Fibroblast of lung (primary cell): ENCODE data around the gene SRSF9. TPM values are rescaled to one million over a fixed set of nuclear protein-coding genes. Genes with fewer than 3 reads are reported as not detected.

ENCODE experiments used
- DNase-seq, 2 donors: peaks; one replicate each; pipeline versions ENCODE4 v3.0.0 to v3.0.0-alpha.2; 2010; ENCODE audit warnings: low read depth in 2 of 2
- H2AFZ ChIP-seq: 2 replicates; pipeline ENCODE4 v1.5.1; 2012; ENCODE audit warnings: low read length, control low read depth, inconsistent platforms
- H3K27ac ChIP-seq: 2 replicates; pipeline ENCODE4 v1.5.1; 2011; ENCODE audit warnings: low read length, control low read depth; ENCODE audit not compliant: insufficient read depth
- H3K27me3 ChIP-seq: 2 replicates; pipeline ENCODE4 v1.5.1; 2011; ENCODE audit warnings: mild to moderate bottlenecking, low read length; ENCODE audit not compliant: control insufficient read depth, insufficient read depth
- H3K36me3 ChIP-seq: 2 replicates; pipeline ENCODE4 v1.5.1; 2011; ENCODE audit warnings: low read length; ENCODE audit not compliant: control insufficient read depth, insufficient read depth
- H3K4me1 ChIP-seq: 2 replicates; pipeline ENCODE4 v1.5.1; 2011; ENCODE audit warnings: low read length; ENCODE audit not compliant: control insufficient read depth, insufficient read depth; ENCODE audit errors: extremely low read depth
- H3K4me2 ChIP-seq: 2 replicates; pipeline ENCODE4 v1.5.1; 2011; ENCODE audit warnings: low read length, control low read depth; ENCODE audit not compliant: insufficient read depth; ENCODE audit errors: extremely low read depth
- H3K4me3 ChIP-seq, 4 experiments: fragments of 200-600 bp in 1 of 4; sonication (generic) in 1 of 4; replicated peaks in 1 of 4; 2 replicates each; pipeline ENCODE4 v1.5.1; 2011 to 2016; ENCODE audit warnings: low read length in 4 of 4, low read depth in 3 of 4, mild to moderate bottlenecking in 3 of 4, control low read depth in 2 of 4, inconsistent platforms in 1 of 4, mixed read lengths in 1 of 4; ENCODE audit not compliant: insufficient read depth in 1 of 4; ENCODE audit errors: control extremely low read depth in 1 of 4
- H3K79me2 ChIP-seq: 2 replicates; pipeline ENCODE4 v1.5.1; 2012; ENCODE audit warnings: mild to moderate bottlenecking, low read length, inconsistent platforms; ENCODE audit not compliant: control insufficient read depth, insufficient read depth
- H3K9ac ChIP-seq: 2 replicates; pipeline ENCODE4 v1.5.1; 2011; ENCODE audit warnings: mild to moderate bottlenecking, low read length, control low read depth; ENCODE audit not compliant: insufficient read depth
- H3K9me3 ChIP-seq: 2 replicates; pipeline ENCODE4 v1.5.1; 2012; ENCODE audit warnings: low read depth, low read length; ENCODE audit not compliant: control insufficient read depth, insufficient read depth
- H4K20me1 ChIP-seq: 2 replicates; pipeline ENCODE4 v1.5.1; 2011; ENCODE audit warnings: low read length; ENCODE audit not compliant: control insufficient read depth, insufficient read depth; ENCODE audit errors: extremely low read depth
- CTCF ChIP-seq, 2 donors: IDR thresholded peaks in 1 of 2; conservative IDR thresholded peaks in 1 of 2; 1 replicate in 1 of 2; 2 replicates in 1 of 2; pipeline ENCODE4 v1.5.1; 2011 to 2012; ENCODE audit warnings: low read length in 2 of 2, control low read depth in 1 of 2, inconsistent platforms in 1 of 2, low read depth in 1 of 2, mild to moderate bottlenecking in 1 of 2
- EZH2 ChIP-seq: IDR thresholded peaks from 2 replicates; pipeline ENCODE4 v1.5.1; 2012; ENCODE audit warnings: low read length, control low read depth, mild to moderate bottlenecking; ENCODE audit errors: missing control alignments
- polyA plus RNA-seq, 2 donors: library from polyadenylated mRNA; depleted of rRNA in 1 of 2; stranded (reverse) in 1 of 2; unstranded in 1 of 2; fragments of >200 nt; gene quantifications; 2 replicates each; pipeline ENCODE4 v1.2.1, GENCODE V29; 2011 to 2012; ENCODE audit warnings: missing spikeins in 1 of 2
- total RNA-seq: library from RNA; depleted of rRNA; stranded (reverse); fragments of >200 nt; gene quantifications from 2 replicates; pipeline ENCODE4 v1.2.1, GENCODE V29; 2014

SRSF9 gene
- total and polyA plus RNA-seq, 2 donors (not counting 1 experiment from before 2014, with no cell fraction given), result 150 to 188 TPM

GRCh38 chr12:120421701-120422100, 47.8 kb downstream of the SRSF9 start:
- H3K9ac ChIP-seq, result no peak overlapping the region
- TF ChIP-seq EZH2, result no peak
- no peak overlapping the region for H3K4me3 ChIP-seq
- H2AFZ ChIP-seq, result no peak overlapping the region
- H3K27me3 ChIP-seq, result peaks cover 4% of the 10 kb centered on the region
- DNase-seq, result no peak
- no peaks in the 10 kb centered on the region for H3K36me3 ChIP-seq
- H3K27ac ChIP-seq, result no peak overlapping the region
- no peaks in the 10 kb centered on the region for H4K20me1 ChIP-seq
- H3K9me3 ChIP-seq, result no peaks in the 10 kb centered on the region
- H3K79me2 ChIP-seq, result no peaks in the 10 kb centered on the region
- no peaks in the 10 kb centered on the region for H3K4me1 ChIP-seq
- H3K4me2 ChIP-seq, result no peak overlapping the region

GRCh38 chr12:120417917-120418580, 51.5 kb downstream of the SRSF9 start:
- Histone ChIP-seq H3K4me3 (no peak overlapping the region), H3K4me1 (no peaks in the 10 kb centered on the region), H3K4me2 (no peak overlapping the region), H4K20me1 (no peaks in the 10 kb centered on the region), H3K27ac (no peak overlapping the region), H2AFZ (no peak overlapping the region), H3K9ac (no peak overlapping the region), H3K79me2 (no peaks in the 10 kb centered on the region), H3K27me3 (peaks cover 2% of the 10 kb centered on the region), H3K36me3 (no peaks in the 10 kb centered on the region), H3K9me3 (no peaks in the 10 kb centered on the region)
- TF ChIP-seq EZH2 (no peak), CTCF (conservative IDR thresholded peaks at IDR 0.05 in 1 of 2, IDR thresholded peaks at IDR 0.05 in 1 of 2; ENCODE audit: low read depth in 1 of 2, low read length in 2 of 2) (no peak)
- no peak for DNase-seq

DNA sequence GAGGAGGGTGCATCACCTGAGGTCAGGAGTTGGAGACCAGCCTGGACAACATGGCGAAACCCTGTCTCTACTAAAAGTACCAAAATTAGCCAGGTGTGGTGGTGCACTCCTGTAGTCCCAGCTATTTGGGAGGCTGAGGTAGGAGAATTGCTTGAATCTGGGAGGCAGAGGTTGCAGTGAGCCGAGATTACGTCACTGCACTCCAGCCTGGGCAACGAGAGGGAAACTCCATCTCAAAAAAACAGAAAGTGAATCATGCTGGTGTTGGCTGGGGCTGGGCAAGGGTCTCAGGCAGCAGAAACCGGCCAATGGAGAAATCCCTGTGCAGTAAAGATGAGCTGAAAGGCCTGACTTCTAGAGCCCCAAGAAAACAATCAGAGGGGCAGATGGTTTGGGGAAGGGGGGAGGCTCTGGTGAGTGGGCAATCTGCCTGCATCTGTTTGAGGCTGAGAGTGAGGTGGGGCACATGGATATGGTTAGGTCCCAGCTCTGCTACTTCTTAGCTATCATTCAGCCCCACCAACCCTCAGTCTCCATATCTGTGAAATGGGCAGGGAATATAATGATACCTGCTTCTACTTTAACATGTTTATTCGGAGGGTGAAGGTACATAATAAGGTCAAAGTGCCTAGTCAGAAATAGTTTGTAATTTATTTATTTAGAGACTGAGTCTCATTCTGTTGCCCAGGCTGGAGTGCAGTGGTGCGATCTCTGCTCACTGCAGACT, 52.9 kb downstream of the SRSF9 start:
- H3K27me3 ChIP-seq, result peaks cover 2% of the 10 kb centered on the region
- TF ChIP-seq EZH2 (no peak), CTCF (conservative IDR thresholded peaks at IDR 0.05 in 1 of 2, IDR thresholded peaks at IDR 0.05 in 1 of 2; ENCODE audit: low read depth in 1 of 2, low read length in 2 of 2) (no peak)

More for the DNA sequence above, 52.9 kb downstream of the SRSF9 start:
- Histone ChIP-seq H4K20me1 (no peaks in the 10 kb centered on the region), H3K9me3 (no peaks in the 10 kb centered on the region), H3K4me2 (no peak overlapping the region), H3K4me1 (no peaks in the 10 kb centered on the region), H3K4me3 (no peak overlapping the region), H2AFZ (no peak overlapping the region), H3K27ac (no peak overlapping the region), H3K79me2 (no peaks in the 10 kb centered on the region), H3K36me3 (no peaks in the 10 kb centered on the region), H3K9ac (no peak overlapping the region)
- no peak for DNase-seq
